Measurements from ENCODE around the gene FAM13C.
A peak's percentile ranks its signal among the peaks of the same experiment; 100 is the strongest.
"Not testable (repeated sequence)": the region's sequence is repeated elsewhere in the genome, so short reads cannot be mapped to it uniquely, and the experiment has no call there.

FAM13C gene

GRCh38 chr10:59225211-59225610 is 137.1 kb downstream of the FAM13C start:
- H2BK15ac ChIP-seq (replicated peaks; ENCODE audit: low read depth): no peak overlapping the region
- H3K27me3 ChIP-seq (ENCODE audit: insufficient read depth, low read length, poor library complexity): no peaks in the 10 kb centered on the region
- H3K36me3 ChIP-seq (ENCODE audit: control insufficient read depth, insufficient read depth, low read length): no peaks in the 10 kb centered on the region

DNA sequence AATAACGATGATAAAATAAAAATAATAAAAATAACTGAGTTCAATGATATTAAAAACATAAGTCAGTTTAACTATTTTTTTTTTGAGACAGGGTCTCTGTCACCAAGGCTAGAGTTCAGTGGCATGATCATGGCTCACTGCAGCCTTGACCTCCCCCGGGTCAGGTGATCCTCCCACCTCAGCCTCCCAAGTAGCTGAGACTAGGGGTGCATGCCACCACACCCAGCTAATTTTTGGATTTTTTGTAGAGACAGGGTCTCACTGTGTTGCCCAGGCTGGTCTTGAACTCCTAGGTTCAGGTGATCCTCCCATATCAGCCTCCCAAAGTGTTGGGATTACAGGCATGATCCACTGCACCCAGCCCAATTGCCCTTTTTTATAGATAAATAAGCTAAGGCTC is 138.8 kb downstream of the FAM13C start:
- H3K9ac ChIP-seq (ENCODE audit: low read length); H2BK5ac ChIP-seq (ENCODE audit: low read length); H3K4me2 ChIP-seq (ENCODE audit: low read length); H3K27me3 ChIP-seq (ENCODE audit: insufficient read depth, low read length, poor library complexity); H2BK15ac ChIP-seq (replicated peaks; ENCODE audit: low read depth); H4K8ac ChIP-seq (ENCODE audit: low read depth, low read length); H3K4me3 ChIP-seq (ENCODE audit: low read length); H3K4ac ChIP-seq (ENCODE audit: low read depth, low read length); H4K5ac ChIP-seq (ENCODE audit: low read length); DNase-seq; H3K23ac ChIP-seq (ENCODE audit: low read length); H3K79me1 ChIP-seq (ENCODE audit: low read length); H3K27ac ChIP-seq (ENCODE audit: low read depth, low read length); H3K79me2 ChIP-seq (ENCODE audit: control insufficient read depth, insufficient read depth, low read length); H3K18ac ChIP-seq (ENCODE audit: low read length); H3K4me1 ChIP-seq (ENCODE audit: control insufficient read depth, low read depth, low read length); H3K36me3 ChIP-seq (ENCODE audit: control insufficient read depth, insufficient read depth, low read length); H3K56ac ChIP-seq (ENCODE audit: low read length); H2AK5ac ChIP-seq (ENCODE audit: low read length); H2BK120ac ChIP-seq (ENCODE audit: low read depth, low read length): not testable (repeated sequence)
- 100% methylated on average over 1 of the region's 2 CpGs for WGBS (ENCODE audit: extremely low coverage, insufficient coverage, low lambda C conversion rate)

More at GRCh38 chr10:59225211-59225610, 137.1 kb downstream of the FAM13C start:
- Histone ChIP-seq H3K79me2 (ENCODE audit: control insufficient read depth, insufficient read depth, low read length) (no peaks in the 10 kb centered on the region), H3K23ac (ENCODE audit: low read length) (no peak overlapping the region), H2AK5ac (ENCODE audit: low read length) (no peak overlapping the region), H3K4ac (ENCODE audit: low read depth, low read length) (no peak overlapping the region), H4K8ac (ENCODE audit: low read depth, low read length) (no peak overlapping the region), H3K18ac (ENCODE audit: low read length) (no peak overlapping the region), H2BK120ac (ENCODE audit: low read depth, low read length) (no peak overlapping the region), H3K4me3 (ENCODE audit: low read length) (no peak overlapping the region), H3K9ac (ENCODE audit: low read length) (no peak overlapping the region), H4K5ac (ENCODE audit: low read length) (no peak overlapping the region), H3K4me2 (ENCODE audit: low read length) (no peak overlapping the region), H3K27ac (ENCODE audit: low read depth, low read length) (no peak overlapping the region), H3K56ac (ENCODE audit: low read length) (no peak overlapping the region), H3K79me1 (ENCODE audit: low read length) (no peaks in the 10 kb centered on the region), H3K4me1 (ENCODE audit: control insufficient read depth, low read depth, low read length) (no peaks in the 10 kb centered on the region), H2BK5ac (ENCODE audit: low read length) (no peak overlapping the region)
- no peak for DNase-seq

GRCh38 chr10:59222788-59223187 is 139.6 kb downstream of the FAM13C start:
- H3K4me1 ChIP-seq (ENCODE audit: control insufficient read depth, low read depth, low read length): no peaks in the 10 kb centered on the region
- no peak overlapping the region for H2BK15ac ChIP-seq (replicated peaks; ENCODE audit: low read depth)
- H2BK5ac ChIP-seq (ENCODE audit: low read length): no peak overlapping the region
- H3K18ac ChIP-seq (ENCODE audit: low read length): no peak overlapping the region
- peak; percentile 11 for DNase-seq
- no peaks in the 10 kb centered on the region for H3K79me2 ChIP-seq (ENCODE audit: control insufficient read depth, insufficient read depth, low read length)
- no peak overlapping the region for H3K4me2 ChIP-seq (ENCODE audit: low read length)
- no peak overlapping the region for H3K4ac ChIP-seq (ENCODE audit: low read depth, low read length)
- no peak overlapping the region for H4K8ac ChIP-seq (ENCODE audit: low read depth, low read length)
- no peak overlapping the region for H2BK120ac ChIP-seq (ENCODE audit: low read depth, low read length)
- H3K23ac ChIP-seq (ENCODE audit: low read length): no peak overlapping the region
- no peaks in the 10 kb centered on the region for H3K36me3 ChIP-seq (ENCODE audit: control insufficient read depth, insufficient read depth, low read length)
- H3K56ac ChIP-seq (ENCODE audit: low read length): no peak overlapping the region
- no peak overlapping the region for H4K5ac ChIP-seq (ENCODE audit: low read length)
- H3K79me1 ChIP-seq (ENCODE audit: low read length): no peaks in the 10 kb centered on the region
- no peak overlapping the region for H2AK5ac ChIP-seq (ENCODE audit: low read length)
- H3K9ac ChIP-seq (ENCODE audit: low read length): no peak overlapping the region
- no peaks in the 10 kb centered on the region for H3K27me3 ChIP-seq (ENCODE audit: insufficient read depth, low read length, poor library complexity)
- no peak overlapping the region for H3K27ac ChIP-seq (ENCODE audit: low read depth, low read length)
- H3K4me3 ChIP-seq (ENCODE audit: low read length): no peak overlapping the region

GRCh38 chr10:59216178-59216869 is 146.0 kb downstream of the FAM13C start:
- Histone ChIP-seq H3K18ac (ENCODE audit: low read length) (no peak overlapping the region), H2BK5ac (ENCODE audit: low read length) (no peak overlapping the region), H3K4ac (ENCODE audit: low read depth, low read length) (no peak overlapping the region), H2AK5ac (ENCODE audit: low read length) (no peak overlapping the region), H3K27me3 (ENCODE audit: insufficient read depth, low read length, poor library complexity) (no peaks in the 10 kb centered on the region), H3K4me1 (ENCODE audit: control insufficient read depth, low read depth, low read length) (no peaks in the 10 kb centered on the region), H4K5ac (ENCODE audit: low read length) (no peak overlapping the region), H3K36me3 (ENCODE audit: control insufficient read depth, insufficient read depth, low read length) (no peaks in the 10 kb centered on the region), H2BK15ac (replicated peaks; ENCODE audit: low read depth) (no peak overlapping the region), H3K23ac (ENCODE audit: low read length) (no peak overlapping the region), H3K4me3 (ENCODE audit: low read length) (no peak overlapping the region), H3K56ac (ENCODE audit: low read length) (no peak overlapping the region), H3K9ac (ENCODE audit: low read length) (no peak overlapping the region), H2BK120ac (ENCODE audit: low read depth, low read length) (no peak overlapping the region), H4K8ac (ENCODE audit: low read depth, low read length) (no peak overlapping the region), H3K4me2 (ENCODE audit: low read length) (no peak overlapping the region), H3K79me1 (ENCODE audit: low read length) (no peaks in the 10 kb centered on the region), H3K79me2 (ENCODE audit: control insufficient read depth, insufficient read depth, low read length) (no peaks in the 10 kb centered on the region), H3K27ac (ENCODE audit: low read depth, low read length) (no peak overlapping the region)
- no CpG with 5 or more reads among the region's 4 CpGs for WGBS (ENCODE audit: extremely low coverage, insufficient coverage, low lambda C conversion rate)
- no peak for DNase-seq

DNA sequence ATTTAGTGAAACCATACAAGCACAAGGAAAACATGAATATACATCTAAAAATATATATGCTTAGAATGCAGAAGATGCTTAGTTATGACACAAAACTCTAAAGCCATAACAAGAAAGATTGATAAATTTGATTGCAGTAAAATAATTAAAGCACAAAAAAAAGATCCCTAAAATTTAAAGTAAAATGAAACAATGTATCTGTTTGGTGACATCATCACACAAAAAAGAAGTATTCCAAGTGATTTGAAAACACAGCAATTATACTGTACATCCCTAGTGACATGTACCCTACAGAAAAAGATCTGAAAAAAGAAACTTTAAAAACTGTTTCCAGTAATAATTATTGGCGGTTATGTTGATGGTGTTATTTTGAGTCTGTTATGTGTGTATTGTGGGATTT is 148.2 kb downstream of the FAM13C start:
- no peaks in the 10 kb centered on the region for H3K79me2 ChIP-seq (ENCODE audit: control insufficient read depth, insufficient read depth, low read length)
- no peak overlapping the region for H2BK15ac ChIP-seq (replicated peaks; ENCODE audit: low read depth)
- H2BK120ac ChIP-seq (ENCODE audit: low read depth, low read length): no peak overlapping the region
- DNase-seq: no peak
- no peak overlapping the region for H3K4me3 ChIP-seq (ENCODE audit: low read length)
- no peaks in the 10 kb centered on the region for H3K4me1 ChIP-seq (ENCODE audit: control insufficient read depth, low read depth, low read length)
- no peak overlapping the region for H3K27ac ChIP-seq (ENCODE audit: low read depth, low read length)
- H3K4me2 ChIP-seq (ENCODE audit: low read length): no peak overlapping the region
- no peak overlapping the region for H2AK5ac ChIP-seq (ENCODE audit: low read length)
- H3K36me3 ChIP-seq (ENCODE audit: control insufficient read depth, insufficient read depth, low read length): no peaks in the 10 kb centered on the region
- H3K4ac ChIP-seq (ENCODE audit: low read depth, low read length): no peak overlapping the region
- H3K9ac ChIP-seq (ENCODE audit: low read length): no peak overlapping the region
- no peak overlapping the region for H3K23ac ChIP-seq (ENCODE audit: low read length)
- no peaks in the 10 kb centered on the region for H3K27me3 ChIP-seq (ENCODE audit: insufficient read depth, low read length, poor library complexity)
- no peak overlapping the region for H4K5ac ChIP-seq (ENCODE audit: low read length)
- H4K8ac ChIP-seq (ENCODE audit: low read depth, low read length): no peak overlapping the region
- H3K79me1 ChIP-seq (ENCODE audit: low read length): no peaks in the 10 kb centered on the region
- no peak overlapping the region for H3K18ac ChIP-seq (ENCODE audit: low read length)
- no peak overlapping the region for H3K56ac ChIP-seq (ENCODE audit: low read length)
- WGBS (ENCODE audit: extremely low coverage, insufficient coverage, low lambda C conversion rate): no CpG with 5 or more reads among the region's 1 CpG
- H2BK5ac ChIP-seq (ENCODE audit: low read length): no peak overlapping the region

DNA sequence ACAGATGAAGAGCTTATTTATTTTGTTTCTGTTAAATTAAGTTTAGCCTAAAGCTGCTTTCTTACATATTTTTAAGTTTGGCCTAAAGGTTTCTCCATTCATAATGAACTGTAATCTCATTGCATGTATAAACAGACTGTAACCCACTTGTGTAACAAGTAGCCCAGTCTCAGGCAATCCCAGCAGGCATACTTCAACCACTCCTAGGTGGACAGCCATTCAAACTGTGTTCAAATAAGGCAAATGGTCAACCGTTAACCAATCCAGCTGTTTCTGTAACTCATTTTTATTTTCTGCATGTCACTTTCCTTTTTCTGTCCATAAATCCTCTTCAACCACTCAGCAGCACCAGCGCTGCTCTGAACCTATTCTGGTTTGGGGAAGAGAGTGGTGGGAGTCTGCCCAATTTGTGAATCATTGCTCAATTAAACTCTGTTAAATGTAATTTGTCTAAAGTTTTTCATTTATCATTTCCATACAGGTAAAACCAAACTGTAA is 150.0 kb downstream of the FAM13C start:
- H3K4ac ChIP-seq (ENCODE audit: low read depth, low read length): no peak overlapping the region
- DNase-seq: no peak
- no peak overlapping the region for H3K23ac ChIP-seq (ENCODE audit: low read length)
- H3K4me1 ChIP-seq (ENCODE audit: control insufficient read depth, low read depth, low read length): no peaks in the 10 kb centered on the region
- no peaks in the 10 kb centered on the region for H3K79me1 ChIP-seq (ENCODE audit: low read length)
- H3K56ac ChIP-seq (ENCODE audit: low read length): no peak overlapping the region
- no peaks in the 10 kb centered on the region for H3K36me3 ChIP-seq (ENCODE audit: control insufficient read depth, insufficient read depth, low read length)
- no peak overlapping the region for H4K5ac ChIP-seq (ENCODE audit: low read length)
- H3K4me3 ChIP-seq (ENCODE audit: low read length): no peak overlapping the region
- no peak overlapping the region for H4K8ac ChIP-seq (ENCODE audit: low read depth, low read length)
- H3K4me2 ChIP-seq (ENCODE audit: low read length): no peak overlapping the region
- H2AK5ac ChIP-seq (ENCODE audit: low read length): no peak overlapping the region
- no peak overlapping the region for H3K18ac ChIP-seq (ENCODE audit: low read length)
- no CpG with 5 or more reads among the region's 2 CpGs for WGBS (ENCODE audit: extremely low coverage, insufficient coverage, low lambda C conversion rate)
- H2BK5ac ChIP-seq (ENCODE audit: low read length): no peak overlapping the region
- H3K27me3 ChIP-seq (ENCODE audit: insufficient read depth, low read length, poor library complexity): no peaks in the 10 kb centered on the region
- H3K9ac ChIP-seq (ENCODE audit: low read length): no peak overlapping the region
- no peak overlapping the region for H2BK15ac ChIP-seq (replicated peaks; ENCODE audit: low read depth)
- no peaks in the 10 kb centered on the region for H3K79me2 ChIP-seq (ENCODE audit: control insufficient read depth, insufficient read depth, low read length)
- no peak overlapping the region for H2BK120ac ChIP-seq (ENCODE audit: low read depth, low read length)
- H3K27ac ChIP-seq (ENCODE audit: low read depth, low read length): no peak overlapping the region
